Measurements from ENCODE around the gene GAS6.

Gene GAS6

DNA sequence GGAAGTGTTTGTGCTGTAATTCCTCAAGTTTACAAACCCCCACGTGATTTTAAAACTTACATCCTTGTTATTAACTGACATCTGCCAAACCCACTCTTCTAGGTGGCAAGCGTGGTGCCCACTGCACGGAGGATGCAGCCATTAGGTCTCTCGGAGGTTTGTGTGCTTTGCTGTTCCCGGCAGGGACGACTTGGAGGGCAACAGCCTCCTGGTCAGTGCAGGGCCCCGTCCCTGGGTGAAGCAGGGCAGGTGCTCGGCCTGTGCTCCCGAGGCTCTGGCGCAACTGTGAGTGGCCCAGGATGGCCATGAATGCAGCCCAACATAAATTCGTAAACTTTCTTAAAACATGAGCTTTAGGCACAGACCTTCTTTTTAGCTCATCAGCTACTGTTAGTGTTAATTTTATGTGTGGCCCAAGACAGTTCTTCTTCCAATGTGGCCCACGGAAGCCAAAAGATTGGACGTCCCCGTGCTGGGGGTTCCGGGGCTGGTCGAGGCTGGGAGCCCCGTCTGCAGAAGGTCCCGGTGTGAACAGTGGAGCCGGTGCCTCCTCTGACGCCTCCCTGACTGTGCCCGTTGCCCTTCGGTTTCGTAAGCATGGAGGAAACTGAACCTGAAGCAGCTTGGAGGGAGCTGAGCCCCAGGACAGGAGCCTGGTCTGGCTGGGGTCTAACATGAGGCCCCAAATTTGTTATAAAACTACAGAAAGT, 11.9 kb downstream of the GAS6 start:
- no peak for DNase-seq (ENCODE audit: low spot score)

DNA sequence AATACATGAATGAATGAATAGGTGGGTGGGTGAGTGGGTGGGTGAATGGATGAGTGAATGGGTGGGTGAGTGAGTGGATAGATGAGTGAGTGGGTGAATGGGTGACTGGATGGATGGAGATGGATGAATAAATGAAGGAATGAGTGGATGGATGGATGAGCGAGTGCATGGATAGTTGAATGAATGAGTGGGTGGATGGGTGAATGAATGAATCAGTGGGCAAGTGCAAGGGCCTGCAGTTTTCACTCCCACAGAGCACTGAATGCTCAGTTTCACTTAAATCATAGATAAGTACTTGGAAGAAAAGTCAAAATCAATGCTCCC, 12.4 kb downstream of the GAS6 start:
- no peak for DNase-seq (ENCODE audit: low spot score)

DNA sequence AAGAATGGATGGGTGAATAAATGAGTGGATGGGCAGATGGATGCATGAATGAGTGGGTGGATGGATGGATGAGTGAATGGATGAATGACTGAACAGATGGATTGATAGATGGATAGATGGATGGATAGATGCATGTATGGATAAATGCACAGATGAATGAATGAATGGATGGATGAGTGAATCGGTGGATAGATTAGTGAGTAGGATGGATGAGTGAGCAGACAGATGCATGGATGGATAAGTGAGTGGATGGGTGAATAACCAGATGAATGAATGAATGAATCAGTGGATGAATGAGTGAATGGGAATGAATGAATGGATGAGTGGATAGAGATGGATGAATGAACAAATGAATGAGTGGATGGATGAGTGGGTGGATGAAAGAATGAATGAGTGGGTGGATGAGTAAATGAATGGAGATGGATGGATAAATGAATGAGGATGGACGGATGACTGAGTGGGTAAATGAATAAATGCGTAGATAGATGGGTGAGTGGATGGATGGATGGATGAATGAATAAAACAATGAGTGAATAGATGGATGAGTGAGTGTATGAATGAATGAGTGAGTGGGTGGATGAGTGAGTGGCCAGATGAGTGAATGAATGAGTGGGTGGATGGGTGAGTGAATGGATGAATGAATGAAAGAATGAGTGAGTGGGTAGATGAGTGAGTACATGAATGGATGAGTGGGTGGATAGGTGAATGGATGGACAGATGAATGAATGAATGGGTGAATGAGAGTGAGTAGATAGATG, 13.0 kb downstream of the GAS6 start:
- DNase-seq (ENCODE audit: low spot score): no peak

DNA sequence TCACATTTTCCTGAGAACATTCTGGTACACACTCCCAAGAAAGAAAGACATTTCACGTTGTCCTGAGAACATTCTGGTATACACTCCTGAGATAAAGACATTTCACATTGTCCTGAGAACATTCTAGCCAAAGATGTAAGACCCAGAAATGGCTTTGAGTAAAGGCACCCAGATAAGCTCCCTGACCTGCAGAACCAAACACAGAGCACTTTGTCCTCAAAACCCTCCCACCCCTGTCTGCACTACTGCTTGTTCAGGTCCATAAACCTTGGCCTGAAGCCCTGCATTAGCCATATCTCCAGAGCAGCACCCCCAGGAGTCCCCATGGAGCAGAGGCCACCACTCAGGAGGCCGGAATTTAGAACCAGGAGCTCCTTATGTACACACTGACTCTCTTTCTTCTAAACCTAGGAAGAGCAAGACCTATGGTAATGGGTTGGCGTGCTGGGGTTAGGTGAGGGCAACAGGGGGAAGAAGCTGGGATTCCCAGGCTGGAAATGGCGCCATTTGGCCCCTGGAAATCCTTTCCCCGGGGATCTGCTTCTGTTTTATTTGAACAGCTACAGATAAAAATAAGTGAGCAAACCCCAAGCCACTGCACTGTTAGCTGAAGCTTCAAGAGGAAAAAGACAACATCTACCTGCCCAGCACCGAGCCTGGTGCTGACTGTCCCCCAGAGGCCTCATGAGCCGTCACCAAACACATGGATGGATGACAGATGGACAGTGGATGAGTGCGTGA, 13.7 kb downstream of the GAS6 start:
- DNase-seq (ENCODE audit: low spot score): no peak

DNA sequence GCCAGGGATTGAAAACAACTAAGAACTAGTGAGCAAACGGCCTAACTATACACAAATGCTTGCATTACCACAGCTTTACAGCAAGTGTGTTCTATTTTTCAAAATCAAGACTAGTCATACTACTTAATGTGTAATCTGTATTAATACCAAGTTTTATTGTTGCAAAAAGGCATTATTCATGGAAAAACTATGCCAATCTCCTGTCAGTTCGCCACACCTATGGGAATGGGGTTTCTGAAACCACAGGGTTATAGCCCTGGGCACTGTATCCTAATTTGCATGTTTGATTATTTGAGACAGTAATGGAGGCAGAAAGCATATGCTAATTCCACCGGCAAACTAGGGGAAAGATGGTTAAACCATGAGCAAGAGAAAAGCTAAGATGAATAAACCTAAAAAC, 14.3 kb downstream of the GAS6 start:
- no peak for DNase-seq (ENCODE audit: low spot score)

DNA sequence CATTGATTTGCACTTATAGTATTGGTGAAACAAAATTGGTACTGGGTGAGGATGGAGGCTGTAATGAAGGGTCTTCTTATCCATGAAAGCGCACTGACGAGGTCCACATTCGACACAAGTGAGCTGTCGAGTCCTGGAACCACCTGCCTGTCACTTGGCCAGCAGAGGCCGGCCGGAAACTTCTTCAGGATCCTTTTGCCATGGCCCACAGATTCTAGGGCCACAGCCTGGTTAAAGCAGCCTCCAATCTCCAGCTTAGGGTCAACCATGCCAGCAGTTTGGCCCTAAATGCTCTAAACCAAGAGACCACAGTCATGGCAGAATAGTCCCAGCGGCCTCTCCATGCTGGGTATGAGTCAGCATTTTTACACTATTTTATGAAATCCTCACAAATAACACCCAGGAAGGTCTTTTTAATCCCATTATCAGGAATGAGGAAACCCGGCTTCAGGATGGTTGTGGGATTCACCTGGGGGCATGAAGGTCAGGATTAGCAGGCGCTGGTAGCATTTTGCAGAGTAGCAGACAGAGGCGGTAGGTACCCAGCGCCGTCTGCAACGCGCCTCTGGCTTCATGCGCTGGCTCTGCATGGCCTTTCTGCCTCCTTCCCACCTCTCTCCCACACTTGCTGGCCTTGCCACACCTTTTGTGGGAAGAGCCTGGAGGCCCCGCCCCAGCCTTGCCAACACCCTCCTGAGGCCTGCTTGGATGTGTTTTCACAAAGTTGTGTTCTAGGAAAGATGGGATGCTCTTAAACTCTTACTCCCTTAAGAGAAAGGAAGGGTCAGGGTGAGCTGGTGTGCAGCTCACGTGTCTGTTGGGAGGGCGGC, 15.2 kb downstream of the GAS6 start:
- DNase-seq (ENCODE audit: low spot score): no peak

DNA sequence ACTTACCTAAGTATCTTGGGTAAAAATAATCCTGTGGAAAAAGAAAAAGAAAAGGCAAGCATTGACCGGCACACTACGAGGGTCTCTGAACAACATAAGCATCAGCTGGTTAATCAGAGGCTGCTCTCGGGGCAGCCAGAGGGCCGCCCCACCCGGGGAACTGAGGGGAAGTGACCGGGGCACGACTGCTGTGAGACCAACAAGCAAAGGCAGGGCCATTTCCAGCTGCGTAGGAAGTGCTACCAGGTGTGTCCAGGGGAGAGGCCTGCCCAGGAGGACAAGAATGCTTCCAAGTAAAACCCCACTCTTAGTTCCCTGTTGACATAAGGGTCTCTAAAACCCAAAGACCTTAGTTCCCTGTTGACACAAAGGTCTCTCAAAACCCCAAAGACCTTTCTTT, 15.9 kb downstream of the GAS6 start:
- DNase-seq (ENCODE audit: low spot score): no peak

DNA sequence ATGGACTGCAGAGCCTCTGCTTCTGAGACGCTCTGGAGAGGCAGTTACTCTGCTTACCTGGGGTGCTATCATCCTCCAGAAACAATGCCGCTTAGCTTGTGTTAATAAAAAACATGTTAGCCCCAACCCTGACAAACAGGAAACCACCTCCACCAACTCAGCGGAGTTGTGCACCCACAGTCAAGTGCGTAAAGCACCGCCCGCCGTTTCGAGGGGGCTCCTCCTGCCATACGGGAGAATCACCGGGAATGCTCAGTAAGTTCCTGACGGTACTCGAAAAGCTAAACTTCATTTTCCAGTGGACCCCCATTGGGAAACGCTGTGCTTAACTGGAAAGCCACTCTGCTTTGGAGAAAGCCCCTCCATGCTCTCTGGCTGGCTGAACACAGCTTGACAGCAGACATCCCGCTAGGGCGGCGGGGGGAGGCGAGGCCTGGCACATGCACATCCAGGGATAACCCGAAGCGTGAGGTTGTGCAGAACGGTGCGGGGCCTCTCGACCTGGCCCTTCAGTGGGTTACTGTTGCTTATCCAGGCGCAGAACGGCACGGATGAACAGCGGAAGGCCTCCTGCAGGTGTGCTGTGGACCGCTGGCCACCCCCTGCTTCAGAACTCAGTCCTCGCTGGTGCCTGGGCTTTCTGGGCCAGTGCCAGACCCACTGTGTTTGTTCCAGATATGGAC, 17.1 kb downstream of the GAS6 start:
- DNase-seq (ENCODE audit: low spot score): no peak

DNA sequence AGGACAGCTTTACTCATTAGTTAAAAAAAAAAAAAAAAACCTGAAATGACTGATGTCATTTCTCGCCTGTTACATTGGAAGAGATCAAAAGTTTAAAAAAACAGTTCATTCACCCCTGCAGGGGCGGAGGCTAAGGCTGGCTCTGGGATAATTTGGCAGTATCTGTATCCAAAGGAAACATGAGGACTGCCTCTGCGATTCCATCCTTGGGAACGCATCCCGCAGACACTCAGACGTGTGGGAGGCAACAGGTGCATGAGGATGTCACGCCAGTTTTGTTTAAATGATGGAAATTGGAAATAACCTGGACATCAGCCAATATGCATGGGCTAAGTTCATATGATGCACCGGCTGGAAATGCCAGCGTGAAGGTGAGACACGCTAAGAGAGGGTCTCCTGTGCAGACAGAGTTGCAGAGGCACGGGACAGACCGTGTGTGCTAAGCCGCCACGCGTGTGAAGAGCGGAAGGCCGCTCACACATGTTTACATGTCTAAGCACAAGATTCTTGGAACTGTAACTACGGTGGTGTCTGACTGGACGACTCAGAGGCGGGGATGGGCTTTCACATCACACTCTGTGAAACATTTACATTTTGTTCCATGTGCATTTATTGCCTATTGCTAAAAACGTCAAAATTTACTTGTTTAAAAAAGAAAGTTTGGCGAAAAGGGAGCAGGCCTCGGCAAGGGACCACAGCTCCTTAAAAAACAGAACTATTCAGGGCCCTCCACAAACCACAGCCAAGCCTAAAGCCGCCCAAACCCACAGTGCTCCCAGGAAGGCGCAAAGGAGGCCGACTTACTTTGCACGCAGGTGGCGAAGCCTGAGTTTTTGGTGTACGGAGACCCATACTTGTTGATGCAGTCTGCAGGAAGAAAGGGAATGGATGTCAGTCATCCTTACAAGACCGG, 17.9 kb downstream of the GAS6 start:
- DNase-seq (ENCODE audit: low spot score): no peak

DNA sequence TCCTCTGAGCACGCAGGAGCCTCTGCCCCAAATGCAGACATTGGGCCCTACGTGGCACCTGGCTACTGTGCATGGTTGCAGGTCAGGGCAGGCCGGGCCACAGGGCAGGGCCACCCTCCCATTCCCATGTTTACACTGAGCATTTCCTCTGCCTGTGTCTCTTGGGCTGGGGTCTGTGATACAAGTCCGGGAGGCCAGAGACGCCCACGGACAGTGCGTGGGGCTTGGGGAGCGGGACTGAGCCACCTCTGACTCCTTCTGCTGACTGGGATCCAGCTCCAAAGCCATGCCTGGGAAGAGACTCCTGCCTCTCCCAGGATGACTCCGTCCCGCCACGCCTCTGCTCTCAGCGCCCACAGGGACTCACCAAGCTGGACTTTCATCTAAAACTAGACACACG, 18.8 kb downstream of the GAS6 start:
- DNase-seq (ENCODE audit: low spot score): no peak

DNA sequence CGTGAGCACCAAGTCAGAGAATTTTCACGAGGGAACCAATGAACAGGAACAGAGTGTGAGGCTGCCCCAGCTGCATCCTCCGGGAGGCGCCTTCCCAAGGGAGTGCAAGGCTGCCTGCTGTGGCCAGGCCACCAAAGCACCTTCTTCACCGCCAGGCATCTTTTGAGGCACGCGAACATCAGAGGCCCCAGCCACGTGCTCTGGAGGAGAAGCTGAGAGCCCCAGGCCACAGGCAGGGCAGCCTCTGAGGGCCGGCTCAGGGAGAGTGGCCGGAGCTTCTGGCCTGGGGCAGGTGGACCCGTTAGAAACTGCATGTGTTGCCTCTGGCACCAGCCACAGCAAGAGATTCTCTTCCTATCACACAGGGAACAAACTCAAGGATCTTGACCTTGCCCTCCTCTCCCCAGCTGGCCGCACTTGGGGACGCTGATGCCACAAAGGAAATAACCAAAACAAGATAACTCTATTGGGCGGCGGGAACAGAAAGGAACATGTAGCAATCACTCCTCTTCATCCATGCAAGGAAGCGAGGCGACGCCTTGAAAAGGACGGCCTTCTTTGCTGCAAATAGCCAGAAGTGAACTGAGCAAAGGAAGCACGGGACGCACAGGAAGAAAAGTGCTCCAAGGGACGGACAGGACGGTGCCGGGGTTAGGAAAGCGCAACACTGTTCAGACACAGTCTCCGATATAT, 19.9 kb downstream of the GAS6 start:
- DNase-seq (ENCODE audit: low spot score): no peak

DNA sequence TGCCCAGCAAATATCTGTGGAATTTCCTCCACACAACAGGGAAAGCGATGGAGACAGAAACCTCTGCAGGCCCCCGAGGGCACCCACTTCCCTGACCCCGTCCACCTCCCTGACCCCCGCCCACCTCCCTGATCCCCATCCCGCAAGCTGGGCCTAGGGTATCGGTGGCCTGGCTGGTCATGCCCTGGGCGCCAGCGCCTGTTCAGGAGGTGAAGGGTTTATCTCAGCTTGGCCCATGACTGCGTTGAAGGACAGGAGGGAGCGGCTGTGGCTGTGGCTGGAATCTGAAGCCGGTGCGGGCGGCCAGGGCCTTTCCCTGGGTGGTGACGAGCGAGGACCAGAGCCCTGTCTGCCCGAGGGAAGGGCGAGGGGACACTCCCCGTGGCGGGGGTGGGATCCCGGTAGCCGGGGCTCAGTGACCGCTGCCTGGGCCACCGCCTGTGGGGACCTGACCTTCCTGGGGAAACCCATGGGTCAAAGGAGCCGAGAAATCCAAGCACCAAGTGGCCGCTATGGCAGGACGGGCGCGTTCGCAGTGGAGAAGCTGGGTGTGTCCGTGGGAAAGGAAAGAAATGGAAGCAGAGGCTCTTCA, 20.7 kb downstream of the GAS6 start:
- DNase-seq (ENCODE audit: low spot score): no peak

DNA sequence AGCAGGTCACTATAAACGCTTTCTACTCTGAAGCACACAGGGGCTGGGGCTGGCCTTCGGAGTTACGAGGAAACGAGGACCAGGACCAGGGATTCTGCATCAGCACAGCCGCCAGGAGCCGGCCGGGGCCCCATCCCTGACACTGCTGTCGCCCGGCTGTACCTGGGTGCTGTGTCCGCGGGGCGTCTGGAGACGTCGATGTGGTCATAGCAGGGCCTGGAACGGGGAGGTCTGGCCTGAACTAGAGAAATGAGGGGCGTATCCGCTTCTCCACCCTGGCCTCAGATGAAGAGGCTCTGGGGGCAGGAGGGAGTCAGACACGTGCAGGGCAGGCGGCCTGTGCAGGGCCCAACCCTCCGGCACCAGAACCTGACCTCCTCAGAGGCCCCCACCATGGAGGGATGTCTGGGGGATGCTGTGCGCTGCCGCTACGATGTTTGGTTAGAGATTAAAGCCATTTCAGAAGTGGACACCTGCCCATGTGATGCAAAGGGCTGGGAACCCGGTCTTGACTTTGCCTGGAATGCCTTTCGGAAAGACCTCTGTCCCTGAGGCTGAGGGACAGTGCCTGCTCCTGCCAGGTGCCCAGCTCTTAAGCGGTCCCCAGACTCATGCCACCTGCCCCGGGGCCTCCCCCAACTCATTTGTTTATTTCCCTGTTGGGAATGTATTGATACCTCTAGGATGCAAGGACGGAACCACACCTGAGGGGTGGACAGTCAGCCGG, 21.4 kb downstream of the GAS6 start:
- DNase-seq (ENCODE audit: low spot score): no peak

DNA sequence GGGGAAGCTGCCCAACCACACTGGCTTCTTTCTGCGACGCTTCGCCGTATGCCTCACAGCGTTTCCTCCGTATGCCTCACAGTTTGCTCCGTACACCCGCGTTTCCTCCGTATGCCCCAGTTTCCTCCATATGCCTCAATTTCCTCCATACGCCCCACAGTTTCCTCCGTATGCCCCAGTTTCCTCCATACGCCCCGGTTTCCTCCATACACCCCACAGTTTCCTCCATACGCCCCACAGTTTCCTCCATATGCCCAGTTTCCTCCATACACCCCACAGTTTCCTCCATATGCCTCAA, 22.6 kb downstream of the GAS6 start:
- no peak for DNase-seq (ENCODE audit: low spot score)

DNA sequence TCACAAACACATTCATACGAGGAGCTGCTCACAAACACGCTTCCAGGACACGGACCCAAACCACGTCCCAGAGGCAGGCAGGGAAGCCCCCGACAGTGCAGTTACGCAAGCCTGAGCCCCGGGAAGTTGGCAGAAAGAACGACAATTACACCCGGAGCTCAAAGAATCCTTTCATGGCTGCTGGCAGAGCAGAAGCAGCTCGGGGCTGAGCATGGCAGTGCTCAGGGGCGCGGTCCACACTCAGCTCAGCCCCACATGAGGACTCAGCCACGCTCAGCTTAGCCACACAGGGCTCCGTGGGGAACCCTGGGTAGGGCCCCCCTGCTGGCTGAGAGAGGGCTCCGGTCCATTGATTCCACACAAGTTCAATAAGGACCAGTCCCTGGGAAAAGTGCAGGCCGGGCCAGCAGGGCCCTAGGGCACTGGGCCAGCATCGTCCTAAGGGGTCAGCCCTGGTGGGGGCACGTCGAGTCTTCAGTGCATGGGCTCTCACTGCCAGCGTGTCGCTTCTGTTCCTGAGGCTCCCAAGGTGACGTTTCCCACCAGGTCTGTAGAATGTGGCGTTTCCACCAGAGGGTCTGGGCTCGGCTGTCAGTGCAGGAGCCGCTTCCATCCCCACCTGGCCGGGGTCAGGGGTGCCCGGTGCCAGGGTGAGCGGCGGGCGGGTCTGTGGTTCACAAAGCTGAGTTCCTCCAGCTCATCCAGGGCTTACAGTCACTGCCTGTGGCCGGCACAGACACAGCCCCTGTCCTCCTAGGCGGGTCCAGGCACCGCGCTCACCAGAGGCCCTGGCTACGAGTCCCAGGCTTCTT, 23.1 kb downstream of the GAS6 start:
- no peak for DNase-seq (ENCODE audit: low spot score)

DNA sequence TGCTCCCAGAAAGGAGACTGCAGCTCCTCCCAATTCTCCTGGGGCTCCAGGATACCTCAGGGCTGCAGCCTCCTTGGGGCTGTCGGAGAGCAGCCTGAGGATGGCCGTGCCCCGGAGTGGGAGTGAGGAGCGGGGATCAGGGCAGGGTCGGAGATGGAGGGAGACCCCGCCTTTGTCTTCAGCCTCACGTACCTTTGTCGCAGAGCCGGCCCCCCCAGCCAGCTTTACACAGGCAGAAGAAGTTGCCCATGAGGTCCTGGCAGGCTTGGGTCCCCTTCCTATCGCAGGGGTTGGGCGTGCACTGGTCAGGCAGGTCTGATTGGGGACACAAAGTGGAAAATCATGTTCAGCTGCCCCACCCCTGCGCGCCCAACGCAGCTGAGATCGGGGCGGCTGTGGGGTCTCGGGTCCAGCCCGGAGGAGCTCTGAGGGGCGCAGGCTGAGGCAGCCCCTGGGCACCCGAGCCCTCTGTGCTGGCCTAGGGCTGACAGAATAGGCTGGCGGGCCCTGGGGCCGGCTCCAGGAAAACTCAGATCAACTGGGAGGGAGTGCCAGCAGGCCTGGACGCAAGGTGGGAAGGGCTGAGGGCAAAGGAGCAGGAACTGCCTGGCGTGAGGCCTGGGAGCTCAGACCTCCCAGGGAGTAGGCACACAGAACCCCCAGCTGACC, 24.2 kb downstream of the GAS6 start:
- DNase-seq (ENCODE audit: low spot score): no peak

DNA sequence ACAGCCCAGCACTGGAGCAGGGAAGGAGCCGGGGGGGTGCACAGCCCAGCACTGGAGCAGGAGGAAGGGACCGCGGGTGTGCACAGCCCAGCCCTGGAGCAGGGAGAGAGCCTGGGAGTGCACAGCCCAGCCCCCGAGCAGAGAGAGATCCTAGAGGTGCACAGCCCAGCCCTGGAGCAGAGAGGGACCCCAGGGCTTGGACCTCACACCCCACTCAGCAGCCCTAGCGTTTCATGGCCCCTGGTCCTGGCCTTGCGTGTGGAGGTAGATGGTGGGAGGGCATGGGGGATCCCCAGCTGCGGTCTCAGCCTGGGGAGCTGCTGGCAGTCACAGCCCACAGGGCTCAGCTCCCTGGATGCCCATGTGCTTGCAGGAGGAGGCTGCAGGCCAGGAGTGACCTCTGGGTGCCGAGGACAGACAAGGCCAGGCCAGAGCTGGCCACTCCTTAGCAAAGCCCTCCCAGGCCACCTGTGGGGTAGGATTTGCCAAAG, 25.1 kb downstream of the GAS6 start:
- DNase-seq (ENCODE audit: low spot score): no peak

Measured in AG08395 (cell line).